Endothelial cell of umbilical vein (primary cell): ENCODE data around the gene OR1I1. TPM values are rescaled to one million over a fixed set of nuclear protein-coding genes. Genes with fewer than 3 reads are reported as not detected.

Experiments used
- BruUV-seq: library from RNA; stranded (reverse); fragments of 400-500 nt; replicated peaks from 2 replicates; lab custom pipeline; 2021; lab: Mats Ljungman, UMichigan
- CTCF ChIA-PET: fragments of 300-600, 350-600 bp; sonication (Branson Sonifier 250); formaldehyde crosslinking; loops from one replicate; lab custom pipeline; 2021; ENCODE audit warnings: antibody characterized with exemption, inconsistent platforms; lab: Charles Lee
- POLR2A ChIA-PET: fragments of 300-600, 350-600 bp; sonication (Branson Sonifier 250); formaldehyde crosslinking; loops from one replicate; lab custom pipeline; 2021; ENCODE audit warnings: antibody characterized with exemption, inconsistent platforms; lab: Charles Lee
- DNase-seq: peaks from one replicate; pipeline ENCODE4 v3.0.0-alpha.2; 2011; ENCODE audit warnings: low read depth, low spot score
- FAIRE-seq: peaks from 2 replicates; lab custom pipeline; 2011; peaks lifted over from hg19 to GRCh38; lab: Jason Lieb, UNC
- H2AFZ ChIP-seq: 2 replicates; pipeline ENCODE4 v1.6.0; 2012; ENCODE audit warnings: low read depth, low read length, control low read depth, inconsistent platforms
- H3K27ac ChIP-seq: 2 replicates; pipeline ENCODE4 v1.5.1; 2011; ENCODE audit warnings: low read depth, mild to moderate bottlenecking, control low read depth, low read length, moderate library complexity; ENCODE audit not compliant: insufficient read depth
- H3K27me3 ChIP-seq, 2 experiments: 2 replicates each; pipeline versions ENCODE4 v1.6.0 to v1.6.1; 2011; ENCODE audit warnings: low read length in 2 of 2, mixed read lengths in 1 of 2; ENCODE audit not compliant: control insufficient read depth in 2 of 2, insufficient read depth in 2 of 2
- H3K36me3 ChIP-seq, 2 experiments: 2 replicates in 1 of 2; 3 replicates in 1 of 2; pipeline ENCODE4 v1.5.1; 2011; ENCODE audit warnings: low read length in 2 of 2, mild to moderate bottlenecking in 1 of 2, moderate library complexity in 1 of 2; ENCODE audit not compliant: control insufficient read depth in 2 of 2, insufficient read depth in 2 of 2; ENCODE audit errors: extremely low read depth in 1 of 2
- H3K4me1 ChIP-seq: 3 replicates; pipeline ENCODE4 v1.5.1; 2011; ENCODE audit warnings: mild to moderate bottlenecking, low read length; ENCODE audit not compliant: control insufficient read depth, insufficient read depth; ENCODE audit errors: extremely low read depth
- H3K4me2 ChIP-seq: 2 replicates; pipeline ENCODE4 v1.6.1; 2011; ENCODE audit warnings: low read length, control low read depth, mixed read lengths; ENCODE audit not compliant: insufficient read depth
- H3K4me3 ChIP-seq, 3 experiments: fragments of 200-600 bp in 1 of 3; sonication (generic), shearing (Covaris generic) in 1 of 3; replicated peaks in 1 of 3; 2 replicates each; pipeline ENCODE4 v1.5.1; 2011 to 2016; ENCODE audit warnings: control low read depth in 3 of 3, low read length in 3 of 3, mild to moderate bottlenecking in 2 of 3, inconsistent platforms in 1 of 3, low read depth in 1 of 3, moderate library complexity in 1 of 3; ENCODE audit not compliant: insufficient read depth in 1 of 3
- H3K79me2 ChIP-seq: 2 replicates; pipeline ENCODE4 v1.6.0; 2012; ENCODE audit warnings: low read length, inconsistent platforms; ENCODE audit not compliant: control insufficient read depth, insufficient read depth
- H3K9ac ChIP-seq: replicated peaks from 2 replicates; pipeline ENCODE3; 2011; ENCODE audit warnings: low read length, control low read depth; ENCODE audit not compliant: insufficient read depth; ENCODE audit errors: extremely low read depth
- H3K9me1 ChIP-seq: replicated peaks from 3 replicates; pipeline ENCODE4 v1.6.0; 2011; ENCODE audit warnings: mild to moderate bottlenecking, low read length; ENCODE audit not compliant: control insufficient read depth, insufficient read depth; ENCODE audit errors: extremely low read depth
- H3K9me3 ChIP-seq: replicated peaks from 2 replicates; pipeline ENCODE4 v1.5.1; 2012; ENCODE audit warnings: low read length, inconsistent platforms; ENCODE audit not compliant: control insufficient read depth, insufficient read depth
- H4K20me1 ChIP-seq: replicated peaks from 2 replicates; pipeline ENCODE3; 2011; ENCODE audit warnings: mild to moderate bottlenecking, low read length; ENCODE audit not compliant: control insufficient read depth, insufficient read depth; ENCODE audit errors: extremely low read depth
- CTCF ChIP-seq, 2 donors: IDR thresholded peaks; 1 replicate in 1 of 2; 2 replicates in 1 of 2; pipeline ENCODE4 v1.5.1; 2011; ENCODE audit warnings: low read length in 2 of 2, mild to moderate bottlenecking in 2 of 2, moderate library complexity in 2 of 2, control low read depth in 1 of 2, inconsistent platforms in 1 of 2, low read depth in 1 of 2; ENCODE audit not compliant: insufficient read depth in 1 of 2; ENCODE audit errors: extremely low read depth in 1 of 2
- EZH2 ChIP-seq: IDR thresholded peaks from 2 replicates; pipeline ENCODE4 v1.6.1; 2012; ENCODE audit warnings: borderline replicate concordance, low read depth, mild to moderate bottlenecking, moderate library complexity, low read length, inconsistent platforms; ENCODE audit not compliant: severe bottlenecking
- FOS ChIP-seq: IDR thresholded peaks from 2 replicates; pipeline ENCODE4 v1.6.1; 2011; ENCODE audit warnings: mild to moderate bottlenecking, low read length, moderate library complexity, borderline replicate concordance; ENCODE audit not compliant: insufficient read depth
- GATA2 ChIP-seq: IDR thresholded peaks from 2 replicates; pipeline ENCODE4 v1.7.0; 2011; ENCODE audit warnings: low read depth, mild to moderate bottlenecking, moderate library complexity, mixed read lengths, low read length; ENCODE audit not compliant: insufficient read length, insufficient read depth
- JUN ChIP-seq: IDR thresholded peaks from 2 replicates; pipeline ENCODE4 v1.6.1; 2011; ENCODE audit warnings: borderline replicate concordance, low read depth; ENCODE audit not compliant: insufficient read length, insufficient read depth
- POLR2A ChIP-seq: IDR thresholded peaks from 2 replicates; pipeline ENCODE4 v1.6.1; 2012; ENCODE audit warnings: low read depth, mild to moderate bottlenecking, control low read depth, low read length
- POLR2AphosphoS5 ChIP-seq: IDR thresholded peaks from 2 replicates; pipeline ENCODE4 v1.6.1; 2012; ENCODE audit warnings: low read depth, mild to moderate bottlenecking, control low read depth, low read length, moderate library complexity; ENCODE audit not compliant: insufficient read depth
- dilution Hi-C: fragments of 300-500 bp; cut with MboI; formaldehyde crosslinking; loops from one replicate; pipeline ENCODE4 v1.15.0; 2019; ENCODE audit warnings: low sequenced_read_pairs; ENCODE audit not compliant: extremely low pct_ligation_motif_present
- intact Hi-C: fragments of 100-400 bp; cut with micrococcal nuclease; formaldehyde crosslinking; loops from one replicate; pipeline ENCODE4 v1.10.0; 2022
- polyA plus RNA-seq, 4 experiments: library from polyadenylated mRNA; depleted of rRNA in 3 of 4; stranded (reverse) in 3 of 4; unstranded in 1 of 4; fragments of >200 nt; gene quantifications; 2 replicates each; pipeline versions ENCODE4 v1.2.1 to v1.2.3, GENCODE V29; 2011 to 2012; ENCODE audit warnings: missing spikeins in 1 of 4
- total RNA-seq: library from RNA; stranded (reverse); gene quantifications from 2 replicates; pipeline ENCODE4 v1.2.3, GENCODE V29; 2021

The OR1I1 gene
- total and polyA plus RNA-seq, 2 donors (not counting 3 experiments of a cell fraction or from before 2014, with no cell fraction given): not detected

- Histone ChIP-seq H3K36me3 (peaks cover 33 to 63% of the 10 kb centered on the region in 2 experiments), H3K27me3 (no peaks in the 10 kb centered on the region), H3K4me1 (peaks cover under 1% of the 10 kb centered on the region), H3K79me2 (peaks cover 9% of the 10 kb centered on the region), H3K27ac (no peak overlapping the region), H3K9ac (no peak overlapping the region), H3K9me3 (no peaks in the 10 kb centered on the region), H3K9me1 (no peaks in the 10 kb centered on the region), H3K4me3 (no peak overlapping the region), H2AFZ (no peak overlapping the region), H4K20me1 (no peaks in the 10 kb centered on the region), H3K4me2 (no peak overlapping the region)
- BruUV-seq: no TSS peak
- ChIA-PET POLR2A (interaction anchor here (0.7 kb wide), 1 partner anchor 1001 kb away, joined by 3 read pairs; no protein-coding TSS in a partner anchor), CTCF (interaction anchor here (0.7 to 3.3 kb wide), 2 partner anchors 12 to 21 kb away, joined by 3 to 24 read pairs; no protein-coding TSS in a partner anchor)
- TF ChIP-seq FOS (no peak), EZH2 (no peak), POLR2AphosphoS5 (peak; percentile 14), CTCF (IDR thresholded peaks at IDR 0.05; ENCODE audit: extremely low read depth in 1 of 2, insufficient read depth in 1 of 2, low read depth in 1 of 2, low read length in 2 of 2) (no peak), JUN (no peak), GATA2 (no peak), POLR2A (no peak)
- dilution Hi-C loops: no loop called here
- intact Hi-C loops: no loop called here
- DNase-seq (no peak), FAIRE-seq (no peak)
Observed at GRCh38 chr19:15113245-15114152, 31.5 kb downstream of the OR1I1 start.
